ENCODE data around the gene ME1. TPM values are rescaled to one million over a fixed set of nuclear protein-coding genes. Genes with fewer than 3 reads are reported as not detected.
A peak's percentile ranks its signal among the peaks of the same experiment; 100 is the strongest.
"Not testable (repeated sequence)": the region's sequence is repeated elsewhere in the genome, so short reads cannot be mapped to it uniquely, and the experiment has no call there.

The ME1 gene
- total RNA-seq, 1 experiment from 2014 or later: 18.9 TPM

- no peak for DNase-seq (ENCODE audit: low read depth)
Measured at GRCh38 chr6:83431545-83432155, 799 bp upstream of the ME1 start.

- peak; percentile 55 for DNase-seq (ENCODE audit: low read depth)
Measured at GRCh38 chr6:83429857-83430610, 817 bp downstream of the ME1 start.

GRCh38 chr6:83429269-83429668, 1.6 kb downstream of the ME1 start:
- no peak for DNase-seq (ENCODE audit: low read depth)

- DNase-seq (ENCODE audit: low read depth): no peak
Measured at GRCh38 chr6:83424392-83425018, 6.3 kb downstream of the ME1 start.

- peak; percentile 64 for DNase-seq (ENCODE audit: low read depth)
Measured at GRCh38 chr6:83417880-83418663, 12.8 kb downstream of the ME1 start.

GRCh38 chr6:83413068-83413467, 17.8 kb downstream of the ME1 start:
- DNase-seq (ENCODE audit: low read depth): no peak

- DNase-seq (ENCODE audit: low read depth): no peak
Measured at GRCh38 chr6:83411731-83412130, 19.1 kb downstream of the ME1 start.

- no peak for DNase-seq (ENCODE audit: low read depth)
Measured at GRCh38 chr6:83403191-83403590, 27.7 kb downstream of the ME1 start.

- DNase-seq (ENCODE audit: low read depth): no peak
Measured at GRCh38 chr6:83389606-83390005, 41.2 kb downstream of the ME1 start.

- DNase-seq (ENCODE audit: low read depth): no peak
Measured at GRCh38 chr6:83385473-83385872, 45.4 kb downstream of the ME1 start.

- DNase-seq (ENCODE audit: low read depth): no peak
Measured at GRCh38 chr6:83384751-83385150, 46.1 kb downstream of the ME1 start.

GRCh38 chr6:83381949-83382348, 48.9 kb downstream of the ME1 start:
- DNase-seq (ENCODE audit: low read depth): no peak

- peak; percentile 78 for DNase-seq (ENCODE audit: low read depth)
Measured at GRCh38 chr6:83378621-83379388, 52.0 kb downstream of the ME1 start.

GRCh38 chr6:83371423-83371822, 59.4 kb downstream of the ME1 start:
- DNase-seq (ENCODE audit: low read depth): no peak

- DNase-seq (ENCODE audit: low read depth): no peak
Measured at GRCh38 chr6:83370567-83370966, 60.3 kb downstream of the ME1 start.

GRCh38 chr6:83369692-83370091, 61.2 kb downstream of the ME1 start:
- no peak for DNase-seq (ENCODE audit: low read depth)

GRCh38 chr6:83368577-83368976, 62.3 kb downstream of the ME1 start:
- no peak for DNase-seq (ENCODE audit: low read depth)

- DNase-seq (ENCODE audit: low read depth): no peak
Measured at GRCh38 chr6:83367104-83367503, 63.7 kb downstream of the ME1 start.

GRCh38 chr6:83365931-83366330, 64.9 kb downstream of the ME1 start:
- DNase-seq (ENCODE audit: low read depth): peak; percentile 41

GRCh38 chr6:83362349-83362748, 68.5 kb downstream of the ME1 start:
- DNase-seq (ENCODE audit: low read depth): not testable (repeated sequence)

GRCh38 chr6:83359638-83360037, 71.2 kb downstream of the ME1 start:
- peak; percentile 20 for DNase-seq (ENCODE audit: low read depth)

Data from RPMI7951 (cell line).